HFF-Myc (cell line): ENCODE measurements around the gene TTC23.

Source experiments
- DNase-seq: peaks from one replicate; pipeline ENCODE4 v3.0.0-alpha.2; 2011; ENCODE audit warnings: low read depth; ENCODE audit errors: extremely low read depth
- H3K4me3 ChIP-seq: replicated peaks from 2 replicates; pipeline ENCODE4 v1.5.1; 2011; ENCODE audit warnings: low read depth, mild to moderate bottlenecking, control low read depth, low read length
- CTCF ChIP-seq: IDR thresholded peaks from 2 replicates; pipeline ENCODE4 v1.5.1; 2012; ENCODE audit warnings: mild to moderate bottlenecking, low read depth, low read length, control low read depth; ENCODE audit errors: missing control alignments

TTC23 gene

GRCh38 chr15:99267957-99268356, 18.6 kb upstream of the TTC23 start:
- TF ChIP-seq CTCF: no peak
- H3K4me3 ChIP-seq: no peak overlapping the region
- DNase-seq: no peak

GRCh38 chr15:99265541-99266070, 16.2 kb upstream of the TTC23 start:
- H3K4me3 ChIP-seq: no peak overlapping the region
- no peak for TF ChIP-seq CTCF
- DNase-seq: no peak

- DNase-seq: no peak
- no peak for TF ChIP-seq CTCF
- no peak overlapping the region for H3K4me3 ChIP-seq
These were observed 14.7 kb upstream of the TTC23 start for GRCh38 chr15:99264125-99264524.

GRCh38 chr15:99257107-99257750, 7.8 kb upstream of the TTC23 start:
- TF ChIP-seq CTCF: no peak
- DNase-seq: no peak
- no peak overlapping the region for H3K4me3 ChIP-seq

GRCh38 chr15:99253381-99254090, 4.2 kb upstream of the TTC23 start:
- TF ChIP-seq CTCF: no peak
- DNase-seq: peak; percentile 19
- H3K4me3 ChIP-seq: no peak overlapping the region

- no peak for TF ChIP-seq CTCF
- peak overlapping the region; percentile 70 for H3K4me3 ChIP-seq
These were observed 2.9 kb upstream of the TTC23 start for GRCh38 chr15:99252326-99252725.

More at GRCh38 chr15:99252326-99252725, 2.9 kb upstream of the TTC23 start:
- DNase-seq: no peak
